H1 (cell line): ENCODE data around the gene MRTFA.

Experiments
- ATF2 ChIP-seq: IDR thresholded peaks from 2 replicates; pipeline ENCODE4 v1.6.1; 2012; ENCODE audit warnings: low read length, inconsistent platforms
- CTCF ChIP-seq, 3 experiments: IDR thresholded peaks; 1 replicate in 2 of 3; 2 replicates in 1 of 3; pipeline versions ENCODE4 v1.5.1 to v1.6.1; 2011; ENCODE audit warnings: low read length in 3 of 3, mild to moderate bottlenecking in 3 of 3, inconsistent platforms in 2 of 3, low read depth in 1 of 3, moderate library complexity in 1 of 3; ENCODE audit not compliant: insufficient read depth in 1 of 3; ENCODE audit errors: control extremely low read depth in 1 of 3
- EZH2 ChIP-seq: fragments of 200-600 bp; sonication (generic); IDR thresholded peaks from 2 replicates; pipeline ENCODE4 v1.7.1; 2012; ENCODE audit warnings: low read depth, mild to moderate bottlenecking, moderate library complexity, low read length, inconsistent platforms; ENCODE audit not compliant: severe bottlenecking
- GABPA ChIP-seq: IDR thresholded peaks from 2 replicates; pipeline ENCODE4 v1.6.1; 2011; ENCODE audit warnings: mild to moderate bottlenecking, low read length, moderate library complexity, borderline replicate concordance; ENCODE audit not compliant: insufficient read depth
- JUN ChIP-seq: IDR thresholded peaks from 2 replicates; pipeline ENCODE4 v1.6.1; 2011; ENCODE audit warnings: low read depth, mild to moderate bottlenecking, improper control_type of control experiment, low read length
- JUND ChIP-seq: IDR thresholded peaks from 2 replicates; pipeline ENCODE4 v1.6.1; 2011; ENCODE audit warnings: mild to moderate bottlenecking, improper control_type of control experiment, low read length
- MAX ChIP-seq: IDR thresholded peaks from 2 replicates; pipeline ENCODE4 v1.6.1; 2012; ENCODE audit warnings: inconsistent platforms
- RAD21 ChIP-seq, 2 experiments: IDR thresholded peaks in 1 of 2; conservative IDR thresholded peaks in 1 of 2; 2 replicates each; pipeline ENCODE4 v1.6.1; 2011; ENCODE audit warnings: low read depth in 2 of 2, low read length in 2 of 2, improper control_type of control experiment in 1 of 2, inconsistent platforms in 1 of 2, mild to moderate bottlenecking in 1 of 2, moderate library complexity in 1 of 2
- RFX5 ChIP-seq: IDR thresholded peaks from 2 replicates; pipeline ENCODE4 v1.6.1; 2011; ENCODE audit warnings: low read depth, low read length, improper control_type of control experiment, borderline replicate concordance
- SAP30 ChIP-seq: fragments of 300-600 bp; sonication (generic); IDR thresholded peaks from 2 replicates; pipeline ENCODE4 v1.7.1; 2012; ENCODE audit warnings: low read length, moderate library complexity, mild to moderate bottlenecking, inconsistent platforms; ENCODE audit not compliant: insufficient read depth, insufficient replicate concordance
- TAF7 ChIP-seq: optimal IDR thresholded peaks from 2 replicates; pipeline ENCODE3; 2011; ENCODE audit warnings: low read depth, mild to moderate bottlenecking, inconsistent platforms, low read length, moderate library complexity, borderline replicate concordance

GRCh38 chr22:40670058-40670457, 33.5 kb upstream of the MRTFA start:
- TF ChIP-seq TAF7: no peak
- no peak for TF ChIP-seq JUND
- no peak for TF ChIP-seq CTCF (IDR thresholded peaks at IDR 0.05; ENCODE audit: control extremely low read depth in 1 of 3, insufficient read depth in 1 of 3, low read depth in 1 of 3, low read length in 3 of 3)
- TF ChIP-seq JUN: no peak
- no peak for TF ChIP-seq SAP30
- TF ChIP-seq GABPA: no peak
- no peak for TF ChIP-seq ATF2
- no peak for TF ChIP-seq RAD21 (IDR thresholded peaks at IDR 0.05 in 1 of 2, conservative IDR thresholded peaks at IDR 0.05 in 1 of 2; ENCODE audit: low read depth in 2 of 2, low read length in 2 of 2)
- TF ChIP-seq MAX: no peak
- no peak for TF ChIP-seq EZH2
- TF ChIP-seq RFX5: no peak
